ENCODE data around the gene SMARCB1. TPM values are rescaled to one million over a fixed set of nuclear protein-coding genes. Genes with fewer than 3 reads are reported as not detected.

The SMARCB1 gene
- total and polyA plus RNA-seq, 2 experiments from 2014 or later: 114 to 132 TPM

DNA sequence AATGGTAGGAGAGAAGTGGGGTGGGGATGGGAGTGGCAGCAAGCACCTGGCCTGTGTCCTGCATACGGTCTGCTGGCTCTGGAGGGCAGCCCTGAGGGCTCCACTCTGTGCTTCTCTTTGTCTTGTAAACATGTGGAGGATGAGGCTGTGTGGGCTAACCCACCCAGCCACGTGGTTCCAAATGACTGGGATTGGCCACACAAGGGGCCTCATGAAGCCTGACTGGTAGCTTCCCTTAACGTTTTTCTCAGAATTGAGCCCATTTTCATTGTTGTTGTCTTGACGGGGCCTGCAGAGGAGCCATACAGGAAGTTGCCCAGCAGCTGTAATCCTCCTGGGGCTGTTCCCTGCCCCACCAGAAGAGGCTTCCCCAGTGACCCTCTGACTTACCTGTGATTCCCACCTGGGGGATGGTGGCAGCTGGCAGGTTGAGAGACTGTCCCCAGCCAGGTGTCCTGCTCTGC lies 34.0 kb downstream of the SMARCB1 start:
- H3K4me3 ChIP-seq: no peak overlapping the region
- peaks cover 20% of the 10 kb centered on the region for H3K27me3 Mint-ChIP-seq (ENCODE audit: insufficient read depth, low read depth, poor library complexity)
- H3K4me3 Mint-ChIP-seq: no peak overlapping the region
- H3K36me3 ChIP-seq (ENCODE audit: insufficient read depth): peaks cover 42% of the 10 kb centered on the region
- H3F3A ChIP-seq (replicated peaks; ENCODE audit: low read depth): no peaks in the 10 kb centered on the region
- H3K27ac Mint-ChIP-seq: peak overlapping the region; percentile 54; the same call in 1 of the 2 replicates
- no peaks in the 10 kb centered on the region for H3K4me1 ChIP-seq (ENCODE audit: insufficient read depth)
- H3K27me3 ChIP-seq (ENCODE audit: insufficient read depth): no peaks in the 10 kb centered on the region
- ATAC-seq (peak; percentile 68), DNase-seq (ENCODE audit: low spot score) (no peak)
- no peaks in the 10 kb centered on the region for H3K9me2 ChIP-seq (ENCODE audit: insufficient read depth)
- no peaks in the 10 kb centered on the region for H3K79me2 ChIP-seq (replicated peaks; ENCODE audit: insufficient read depth)
- H2AFZ ChIP-seq: no peak overlapping the region
- peaks cover 95% of the 10 kb centered on the region for H3K36me3 Mint-ChIP-seq (ENCODE audit: low read depth)
- no peak overlapping the region for H3K27ac ChIP-seq (ENCODE audit: low read depth)
- H3K9me3 Mint-ChIP-seq: no peaks in the 10 kb centered on the region; the same call in 2 of the 3 replicates
- no peak for TF ChIP-seq CREB1 (CRISPR knock-in tag; IDR thresholded peaks at IDR 0.05; ENCODE audit: low read depth)
- no peak for TF ChIP-seq JUNB (IDR thresholded peaks at IDR 0.05; ENCODE audit: unreplicated experiment)
- TF ChIP-seq, protein P1, sequence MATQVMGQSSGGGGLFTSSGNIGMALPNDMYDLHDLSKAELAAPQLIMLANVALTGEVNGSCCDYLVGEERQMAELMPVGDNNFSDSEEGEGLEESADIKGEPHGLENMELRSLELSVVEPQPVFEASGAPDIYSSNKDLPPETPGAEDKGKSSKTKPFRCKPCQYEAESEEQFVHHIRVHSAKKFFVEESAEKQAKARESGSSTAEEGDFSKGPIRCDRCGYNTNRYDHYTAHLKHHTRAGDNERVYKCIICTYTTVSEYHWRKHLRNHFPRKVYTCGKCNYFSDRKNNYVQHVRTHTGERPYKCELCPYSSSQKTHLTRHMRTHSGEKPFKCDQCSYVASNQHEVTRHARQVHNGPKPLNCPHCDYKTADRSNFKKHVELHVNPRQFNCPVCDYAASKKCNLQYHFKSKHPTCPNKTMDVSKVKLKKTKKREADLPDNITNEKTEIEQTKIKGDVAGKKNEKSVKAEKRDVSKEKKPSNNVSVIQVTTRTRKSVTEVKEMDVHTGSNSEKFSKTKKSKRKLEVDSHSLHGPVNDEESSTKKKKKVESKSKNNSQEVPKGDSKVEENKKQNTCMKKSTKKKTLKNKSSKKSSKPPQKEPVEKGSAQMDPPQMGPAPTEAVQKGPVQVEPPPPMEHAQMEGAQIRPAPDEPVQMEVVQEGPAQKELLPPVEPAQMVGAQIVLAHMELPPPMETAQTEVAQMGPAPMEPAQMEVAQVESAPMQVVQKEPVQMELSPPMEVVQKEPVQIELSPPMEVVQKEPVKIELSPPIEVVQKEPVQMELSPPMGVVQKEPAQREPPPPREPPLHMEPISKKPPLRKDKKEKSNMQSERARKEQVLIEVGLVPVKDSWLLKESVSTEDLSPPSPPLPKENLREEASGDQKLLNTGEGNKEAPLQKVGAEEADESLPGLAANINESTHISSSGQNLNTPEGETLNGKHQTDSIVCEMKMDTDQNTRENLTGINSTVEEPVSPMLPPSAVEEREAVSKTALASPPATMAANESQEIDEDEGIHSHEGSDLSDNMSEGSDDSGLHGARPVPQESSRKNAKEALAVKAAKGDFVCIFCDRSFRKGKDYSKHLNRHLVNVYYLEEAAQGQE (IDR thresholded peaks at IDR 0.05; ENCODE audit: unreplicated experiment): no peak
- TF ChIP-seq ZNF114 (CRISPR knock-in tag; IDR thresholded peaks at IDR 0.05): no peak
- no peak for TF ChIP-seq NANOG (IDR thresholded peaks at IDR 0.05; ENCODE audit: borderline replicate concordance)
- TF ChIP-seq, protein P2, sequence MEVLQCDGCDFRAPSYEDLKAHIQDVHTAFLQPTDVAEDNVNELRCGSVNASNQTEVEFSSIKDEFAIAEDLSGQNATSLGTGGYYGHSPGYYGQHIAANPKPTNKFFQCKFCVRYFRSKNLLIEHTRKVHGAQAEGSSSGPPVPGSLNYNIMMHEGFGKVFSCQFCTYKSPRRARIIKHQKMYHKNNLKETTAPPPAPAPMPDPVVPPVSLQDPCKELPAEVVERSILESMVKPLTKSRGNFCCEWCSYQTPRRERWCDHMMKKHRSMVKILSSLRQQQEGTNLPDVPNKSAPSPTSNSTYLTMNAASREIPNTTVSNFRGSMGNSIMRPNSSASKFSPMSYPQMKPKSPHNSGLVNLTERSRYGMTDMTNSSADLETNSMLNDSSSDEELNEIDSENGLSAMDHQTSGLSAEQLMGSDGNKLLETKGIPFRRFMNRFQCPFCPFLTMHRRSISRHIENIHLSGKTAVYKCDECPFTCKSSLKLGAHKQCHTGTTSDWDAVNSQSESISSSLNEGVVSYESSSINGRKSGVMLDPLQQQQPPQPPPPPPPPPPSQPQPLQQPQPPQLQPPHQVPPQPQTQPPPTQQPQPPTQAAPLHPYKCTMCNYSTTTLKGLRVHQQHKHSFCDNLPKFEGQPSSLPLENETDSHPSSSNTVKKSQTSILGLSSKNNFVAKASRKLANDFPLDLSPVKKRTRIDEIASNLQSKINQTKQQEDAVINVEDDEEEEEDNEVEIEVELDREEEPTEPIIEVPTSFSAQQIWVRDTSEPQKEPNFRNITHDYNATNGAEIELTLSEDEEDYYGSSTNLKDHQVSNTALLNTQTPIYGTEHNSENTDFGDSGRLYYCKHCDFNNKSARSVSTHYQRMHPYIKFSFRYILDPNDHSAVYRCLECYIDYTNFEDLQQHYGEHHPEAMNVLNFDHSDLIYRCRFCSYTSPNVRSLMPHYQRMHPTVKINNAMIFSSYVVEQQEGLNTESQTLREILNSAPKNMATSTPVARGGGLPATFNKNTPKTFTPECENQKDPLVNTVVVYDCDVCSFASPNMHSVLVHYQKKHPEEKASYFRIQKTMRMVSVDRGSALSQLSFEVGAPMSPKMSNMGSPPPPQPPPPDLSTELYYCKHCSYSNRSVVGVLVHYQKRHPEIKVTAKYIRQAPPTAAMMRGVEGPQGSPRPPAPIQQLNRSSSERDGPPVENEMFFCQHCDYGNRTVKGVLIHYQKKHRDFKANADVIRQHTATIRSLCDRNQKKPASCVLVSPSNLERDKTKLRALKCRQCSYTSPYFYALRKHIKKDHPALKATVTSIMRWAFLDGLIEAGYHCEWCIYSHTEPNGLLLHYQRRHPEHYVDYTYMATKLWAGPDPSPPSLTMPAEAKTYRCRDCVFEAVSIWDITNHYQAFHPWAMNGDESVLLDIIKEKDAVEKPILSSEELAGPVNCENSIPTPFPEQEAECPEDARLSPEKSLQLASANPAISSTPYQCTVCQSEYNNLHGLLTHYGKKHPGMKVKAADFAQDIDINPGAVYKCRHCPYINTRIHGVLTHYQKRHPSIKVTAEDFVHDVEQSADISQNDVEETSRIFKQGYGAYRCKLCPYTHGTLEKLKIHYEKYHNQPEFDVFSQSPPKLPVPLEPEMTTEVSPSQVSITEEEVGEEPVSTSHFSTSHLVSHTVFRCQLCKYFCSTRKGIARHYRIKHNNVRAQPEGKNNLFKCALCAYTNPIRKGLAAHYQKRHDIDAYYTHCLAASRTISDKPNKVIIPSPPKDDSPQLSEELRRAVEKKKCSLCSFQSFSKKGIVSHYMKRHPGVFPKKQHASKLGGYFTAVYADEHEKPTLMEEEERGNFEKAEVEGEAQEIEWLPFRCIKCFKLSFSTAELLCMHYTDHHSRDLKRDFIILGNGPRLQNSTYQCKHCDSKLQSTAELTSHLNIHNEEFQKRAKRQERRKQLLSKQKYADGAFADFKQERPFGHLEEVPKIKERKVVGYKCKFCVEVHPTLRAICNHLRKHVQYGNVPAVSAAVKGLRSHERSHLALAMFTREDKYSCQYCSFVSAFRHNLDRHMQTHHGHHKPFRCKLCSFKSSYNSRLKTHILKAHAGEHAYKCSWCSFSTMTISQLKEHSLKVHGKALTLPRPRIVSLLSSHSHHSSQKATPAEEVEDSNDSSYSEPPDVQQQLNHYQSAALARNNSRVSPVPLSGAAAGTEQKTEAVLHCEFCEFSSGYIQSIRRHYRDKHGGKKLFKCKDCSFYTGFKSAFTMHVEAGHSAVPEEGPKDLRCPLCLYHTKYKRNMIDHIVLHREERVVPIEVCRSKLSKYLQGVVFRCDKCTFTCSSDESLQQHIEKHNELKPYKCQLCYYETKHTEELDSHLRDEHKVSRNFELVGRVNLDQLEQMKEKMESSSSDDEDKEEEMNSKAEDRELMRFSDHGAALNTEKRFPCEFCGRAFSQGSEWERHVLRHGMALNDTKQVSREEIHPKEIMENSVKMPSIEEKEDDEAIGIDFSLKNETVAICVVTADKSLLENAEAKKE (CRISPR knock-in tag; IDR thresholded peaks at IDR 0.05): no peak
- TF ChIP-seq, protein P3, sequence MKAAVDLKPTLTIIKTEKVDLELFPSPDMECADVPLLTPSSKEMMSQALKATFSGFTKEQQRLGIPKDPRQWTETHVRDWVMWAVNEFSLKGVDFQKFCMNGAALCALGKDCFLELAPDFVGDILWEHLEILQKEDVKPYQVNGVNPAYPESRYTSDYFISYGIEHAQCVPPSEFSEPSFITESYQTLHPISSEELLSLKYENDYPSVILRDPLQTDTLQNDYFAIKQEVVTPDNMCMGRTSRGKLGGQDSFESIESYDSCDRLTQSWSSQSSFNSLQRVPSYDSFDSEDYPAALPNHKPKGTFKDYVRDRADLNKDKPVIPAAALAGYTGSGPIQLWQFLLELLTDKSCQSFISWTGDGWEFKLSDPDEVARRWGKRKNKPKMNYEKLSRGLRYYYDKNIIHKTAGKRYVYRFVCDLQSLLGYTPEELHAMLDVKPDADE (IDR thresholded peaks at IDR 0.05): no peak
- no peak for TF ChIP-seq POLR2AphosphoS5 (IDR thresholded peaks at IDR 0.05; ENCODE audit: low read depth)
- TF ChIP-seq, protein P4, sequence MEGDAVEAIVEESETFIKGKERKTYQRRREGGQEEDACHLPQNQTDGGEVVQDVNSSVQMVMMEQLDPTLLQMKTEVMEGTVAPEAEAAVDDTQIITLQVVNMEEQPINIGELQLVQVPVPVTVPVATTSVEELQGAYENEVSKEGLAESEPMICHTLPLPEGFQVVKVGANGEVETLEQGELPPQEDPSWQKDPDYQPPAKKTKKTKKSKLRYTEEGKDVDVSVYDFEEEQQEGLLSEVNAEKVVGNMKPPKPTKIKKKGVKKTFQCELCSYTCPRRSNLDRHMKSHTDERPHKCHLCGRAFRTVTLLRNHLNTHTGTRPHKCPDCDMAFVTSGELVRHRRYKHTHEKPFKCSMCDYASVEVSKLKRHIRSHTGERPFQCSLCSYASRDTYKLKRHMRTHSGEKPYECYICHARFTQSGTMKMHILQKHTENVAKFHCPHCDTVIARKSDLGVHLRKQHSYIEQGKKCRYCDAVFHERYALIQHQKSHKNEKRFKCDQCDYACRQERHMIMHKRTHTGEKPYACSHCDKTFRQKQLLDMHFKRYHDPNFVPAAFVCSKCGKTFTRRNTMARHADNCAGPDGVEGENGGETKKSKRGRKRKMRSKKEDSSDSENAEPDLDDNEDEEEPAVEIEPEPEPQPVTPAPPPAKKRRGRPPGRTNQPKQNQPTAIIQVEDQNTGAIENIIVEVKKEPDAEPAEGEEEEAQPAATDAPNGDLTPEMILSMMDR (conservative IDR thresholded peaks at IDR 0.05; ENCODE audit: low read depth in 2 of 2): no peak
- H3K4me2 ChIP-seq: no peak overlapping the region
- peaks cover 9% of the 10 kb centered on the region; the same call in 2 of the 3 replicates for H3K4me1 Mint-ChIP-seq
- H4K20me1 ChIP-seq (replicated peaks; ENCODE audit: insufficient read depth): no peaks in the 10 kb centered on the region

All from GM23338 (cell line).